ENCODE data around the gene KRTAP27-1. TPM values are rescaled to one million over a fixed set of nuclear protein-coding genes. Genes with fewer than 3 reads are reported as not detected.

Gene KRTAP27-1
- total RNA-seq, 1 experiment from 2014 or later, result not detected

GRCh38 chr21:30355906-30356305, 18.4 kb upstream of the KRTAP27-1 start:
- POLR2A ChIA-PET (ENCODE audit: low non-redundant PET), result no interaction called here
- DNase-seq (ENCODE audit: low spot score), result no peak
- Histone ChIP-seq H3K27me3 (replicated peaks; ENCODE audit: insufficient read depth, low read depth, low read length, poor library complexity) (peaks cover 11% of the 10 kb centered on the region), H3K4me1 (ENCODE audit: insufficient read depth, low read length, poor library complexity, severe bottlenecking) (no peaks in the 10 kb centered on the region), H3K9me3 (ENCODE audit: low read depth, low read length, poor library complexity, severe bottlenecking) (no peaks in the 10 kb centered on the region), H3K36me3 (ENCODE audit: insufficient read depth, low read length, poor library complexity, severe bottlenecking) (no peaks in the 10 kb centered on the region), H3K4me3 (ENCODE audit: low read depth, low read length, poor library complexity, severe bottlenecking) (no peak overlapping the region), H3K27ac (ENCODE audit: low read depth, low read length, poor library complexity, severe bottlenecking) (no peak overlapping the region)
- CTCF ChIA-PET, result no interaction called here
- BruUV-seq (replicated peaks), result no TSS peak
- intact Hi-C loops (cut with micrococcal nuclease; ENCODE audit: unreplicated experiment), result no loop called here
- no peak for TF ChIP-seq CTCF (conservative IDR thresholded peaks at IDR 0.05; ENCODE audit: low read depth, low read length)
- no peak for TF ChIP-seq EZH2 (IDR thresholded peaks at IDR 0.05; ENCODE audit: borderline replicate concordance, low read depth, low read length, poor library complexity, severe bottlenecking)

GRCh38 chr21:30354308-30355005, 17.0 kb upstream of the KRTAP27-1 start:
- Histone ChIP-seq H3K27ac (ENCODE audit: low read depth, low read length, poor library complexity, severe bottlenecking) (no peak overlapping the region), H3K9me3 (ENCODE audit: low read depth, low read length, poor library complexity, severe bottlenecking) (no peaks in the 10 kb centered on the region), H3K27me3 (replicated peaks; ENCODE audit: insufficient read depth, low read depth, low read length, poor library complexity) (peaks cover 9% of the 10 kb centered on the region), H3K36me3 (ENCODE audit: insufficient read depth, low read length, poor library complexity, severe bottlenecking) (no peaks in the 10 kb centered on the region), H3K4me3 (ENCODE audit: low read depth, low read length, poor library complexity, severe bottlenecking) (no peak overlapping the region), H3K4me1 (ENCODE audit: insufficient read depth, low read length, poor library complexity, severe bottlenecking) (no peaks in the 10 kb centered on the region)
- BruUV-seq (replicated peaks), result no TSS peak
- ChIA-PET CTCF (no interaction called here), POLR2A (ENCODE audit: low non-redundant PET) (no interaction called here)
- TF ChIP-seq CTCF (conservative IDR thresholded peaks at IDR 0.05; ENCODE audit: low read depth, low read length), result no peak
- no peak for TF ChIP-seq EZH2 (IDR thresholded peaks at IDR 0.05; ENCODE audit: borderline replicate concordance, low read depth, low read length, poor library complexity, severe bottlenecking)
- no peak for DNase-seq (ENCODE audit: low spot score)
- intact Hi-C loops (cut with micrococcal nuclease; ENCODE audit: unreplicated experiment), result no loop called here

GRCh38 chr21:30351534-30351933, 14.0 kb upstream of the KRTAP27-1 start:
- no peak for DNase-seq (ENCODE audit: low spot score)
- Histone ChIP-seq H3K27ac (ENCODE audit: low read depth, low read length, poor library complexity, severe bottlenecking) (no peak overlapping the region), H3K36me3 (ENCODE audit: insufficient read depth, low read length, poor library complexity, severe bottlenecking) (no peaks in the 10 kb centered on the region), H3K4me3 (ENCODE audit: low read depth, low read length, poor library complexity, severe bottlenecking) (no peak overlapping the region), H3K9me3 (ENCODE audit: low read depth, low read length, poor library complexity, severe bottlenecking) (no peaks in the 10 kb centered on the region), H3K4me1 (ENCODE audit: insufficient read depth, low read length, poor library complexity, severe bottlenecking) (no peaks in the 10 kb centered on the region), H3K27me3 (replicated peaks; ENCODE audit: insufficient read depth, low read depth, low read length, poor library complexity) (peaks cover 11% of the 10 kb centered on the region)
- ChIA-PET POLR2A (ENCODE audit: low non-redundant PET) (no interaction called here), CTCF (no interaction called here)
- TF ChIP-seq EZH2 (IDR thresholded peaks at IDR 0.05; ENCODE audit: borderline replicate concordance, low read depth, low read length, poor library complexity, severe bottlenecking) (no peak), CTCF (conservative IDR thresholded peaks at IDR 0.05; ENCODE audit: low read depth, low read length) (no peak)
- no TSS peak for BruUV-seq (replicated peaks)
- intact Hi-C loops (cut with micrococcal nuclease; ENCODE audit: unreplicated experiment), result no loop called here
